Stimulated activated CD8-positive, alpha-beta memory T cell treated with anti-CD3 and anti-CD28 coated beads, Interleukin-7, amount 100 ng/mL, for 4 hours (primary cell): Measurements from ENCODE around the gene RAB7A.
A peak's percentile ranks its signal among the peaks of the same experiment; 100 is the strongest.

Experiments
- DNase-seq, 2 donors: peaks; one replicate each; pipeline ENCODE4 v3.0.0-alpha.2; 2020; ENCODE audit warnings: low read depth in 2 of 2

The RAB7A gene

DNA sequence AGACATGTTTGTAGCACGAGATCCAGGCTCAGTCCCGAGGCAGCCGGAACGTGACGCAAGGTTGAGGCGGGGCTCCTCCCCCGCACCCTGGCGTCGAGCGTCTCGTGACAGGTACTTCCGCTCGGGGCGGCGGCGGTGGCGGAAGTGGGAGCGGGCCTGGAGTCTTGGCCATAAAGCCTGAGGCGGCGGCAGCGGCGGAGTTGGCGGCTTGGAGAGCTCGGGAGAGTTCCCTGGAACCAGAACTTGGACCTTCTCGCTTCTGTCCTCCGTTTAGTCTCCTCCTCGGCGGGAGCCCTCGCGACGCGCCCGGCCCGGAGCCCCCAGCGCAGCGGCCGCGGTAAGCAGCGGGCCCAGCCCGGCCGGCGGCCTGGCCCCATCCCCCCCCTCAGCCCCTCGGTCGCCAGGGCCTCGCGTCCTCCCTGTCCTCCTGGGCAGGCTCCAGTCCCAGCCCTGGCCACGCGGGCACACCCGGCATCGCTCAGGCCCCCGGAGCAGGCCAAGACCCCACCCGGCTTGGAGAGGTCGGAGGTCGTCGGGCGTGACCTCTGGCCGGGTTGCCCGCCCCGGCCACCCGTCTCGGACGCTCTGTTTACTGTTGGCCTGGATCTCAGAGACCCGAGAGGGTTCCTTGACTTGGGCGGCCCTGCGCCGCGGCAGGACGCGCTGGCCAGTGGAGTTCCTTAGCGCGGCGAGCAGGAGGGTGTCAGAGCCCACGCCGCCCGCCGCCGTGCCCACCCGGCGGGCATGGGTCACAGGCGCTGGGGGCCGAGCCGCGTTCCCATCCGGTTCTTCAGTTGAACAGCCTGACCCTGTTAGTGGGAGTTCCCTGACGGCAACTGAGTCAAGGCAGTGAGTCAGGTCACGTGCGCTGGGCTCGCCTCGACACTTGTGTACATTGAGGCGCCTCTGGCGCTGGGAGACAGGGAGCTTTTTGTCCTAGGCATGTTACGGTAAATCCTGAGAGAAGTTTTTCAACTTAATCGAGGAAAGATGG lies at the start of gene RAB7A:
Gene RAB7A, plus strand, starts transcription at position 161 of the 994 bp plus-strand sequence. CDS start 69,185 bp downstream, outside the sequence.
- DNase-seq: peak; percentile 96 to 97

GRCh38 chr3:128679338-128679737 lies 46.6 kb upstream of the RAB7A start:
- DNase-seq: no peak

GRCh38 chr3:128680603-128681368 lies 45.2 kb upstream of the RAB7A start:
- peak; percentile 95 for DNase-seq

GRCh38 chr3:128681369-128681829 lies 44.6 kb upstream of the RAB7A start:
- no peak for DNase-seq

GRCh38 chr3:128683957-128684356 lies 42.0 kb upstream of the RAB7A start:
- no peak for DNase-seq

- DNase-seq: no peak
These were observed 40.8 kb upstream of the RAB7A start for GRCh38 chr3:128684986-128685726.

- DNase-seq: no peak
These were observed 39.5 kb upstream of the RAB7A start for GRCh38 chr3:128686465-128686864.

- no peak for DNase-seq
These were observed 36.9 kb upstream of the RAB7A start for GRCh38 chr3:128689060-128689459.

GRCh38 chr3:128693696-128694095 lies 32.3 kb upstream of the RAB7A start:
- DNase-seq: no peak

DNA sequence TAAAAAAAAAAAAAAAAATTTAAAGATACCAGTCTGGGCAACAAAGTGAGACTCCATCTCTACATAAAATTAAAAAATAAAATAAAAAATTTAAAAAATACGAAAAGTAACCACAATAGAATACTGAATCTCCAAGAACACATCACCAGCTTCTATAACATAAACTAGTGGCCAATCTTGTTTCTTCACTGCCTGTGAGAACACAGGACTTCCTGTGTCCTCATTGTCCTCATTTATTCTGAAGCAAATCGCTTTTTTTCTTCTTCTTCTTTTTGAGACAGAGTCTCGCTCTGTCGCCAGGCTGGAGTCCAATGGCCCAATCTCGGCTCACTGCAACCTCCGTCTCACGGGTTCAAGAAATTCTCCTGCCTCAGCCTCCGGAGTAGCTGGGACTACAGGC lies 28.6 kb upstream of the RAB7A start:
- DNase-seq: no peak

- no peak for DNase-seq
These were observed 27.6 kb upstream of the RAB7A start for GRCh38 chr3:128698211-128699047.

GRCh38 chr3:128701342-128702212 lies 24.4 kb upstream of the RAB7A start:
- DNase-seq: no peak

DNA sequence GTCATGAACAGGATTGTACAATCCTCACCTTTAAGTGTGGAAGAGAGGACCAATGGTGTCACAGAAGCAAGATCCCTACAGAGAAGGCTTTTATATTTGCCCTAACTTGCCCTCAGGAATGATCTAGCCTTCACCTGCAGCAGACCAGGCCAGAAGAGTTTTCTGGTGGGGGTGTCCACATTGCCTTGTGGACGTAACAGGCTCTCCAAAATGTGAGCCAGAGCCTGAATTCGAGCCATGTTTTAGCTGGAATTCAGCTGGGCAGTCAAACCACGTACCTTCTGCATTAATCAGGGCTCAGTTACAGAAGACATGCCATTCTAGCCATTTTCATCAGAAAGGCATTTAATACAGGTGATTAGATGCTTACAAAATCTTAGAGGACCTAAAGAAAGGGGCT lies 23.6 kb upstream of the RAB7A start:
- DNase-seq: no peak

DNA sequence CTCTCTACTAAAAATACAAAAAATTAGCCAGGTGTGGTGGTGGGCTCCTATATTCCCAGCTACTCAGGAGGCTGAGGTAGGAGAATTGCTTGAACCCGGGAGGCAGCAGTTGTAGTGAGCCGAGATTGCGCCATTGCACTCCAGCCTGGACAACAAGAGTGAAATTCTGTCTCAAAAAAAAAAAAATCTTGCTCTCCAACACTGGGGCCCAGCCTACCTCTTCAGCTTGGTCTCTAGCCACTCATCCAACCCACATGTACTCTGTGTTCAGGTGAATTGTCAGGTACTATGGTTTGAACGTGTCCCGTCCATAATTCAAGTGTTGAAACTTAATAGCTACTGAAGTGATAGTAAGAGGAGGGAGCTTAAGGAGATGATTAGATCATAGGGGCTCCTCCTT lies 22.4 kb upstream of the RAB7A start:
- DNase-seq: no peak

- no peak for DNase-seq
These were observed 19.8 kb upstream of the RAB7A start for GRCh38 chr3:128706086-128706615.

DNA sequence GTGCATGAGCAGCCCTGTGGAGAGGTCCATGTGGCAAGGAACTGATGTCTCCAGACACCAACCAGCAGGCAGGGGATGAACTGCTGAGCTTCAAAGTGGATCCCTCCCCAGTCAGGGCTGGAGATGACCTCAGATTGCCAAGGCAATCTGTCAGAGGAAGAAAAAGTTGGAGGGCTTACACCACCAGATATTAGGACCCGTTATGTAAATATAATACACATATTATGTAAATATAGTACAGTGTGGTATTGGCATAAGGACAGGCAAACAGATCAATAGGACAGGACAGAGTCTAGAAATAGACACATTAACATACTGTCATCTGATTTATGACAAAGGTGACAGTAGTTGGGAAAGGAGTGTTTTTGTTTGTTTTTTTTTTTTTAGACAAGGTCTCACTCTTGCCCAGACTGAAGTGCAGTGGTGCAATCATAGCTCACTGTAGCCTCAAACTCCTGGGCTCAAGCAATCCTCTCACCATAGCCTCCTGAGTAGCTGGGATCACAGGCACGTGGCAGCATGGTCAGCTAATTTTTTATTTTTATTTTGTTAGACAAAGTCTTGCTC lies 18.0 kb upstream of the RAB7A start:
- no peak for DNase-seq

- DNase-seq: no peak
These were observed 16.9 kb upstream of the RAB7A start for GRCh38 chr3:128709038-128709437.

- DNase-seq: no peak
These were observed 16.3 kb upstream of the RAB7A start for GRCh38 chr3:128709506-128710210.
